Choroid plexus epithelial cell (primary cell): ENCODE data around the gene UAP1L1.

ENCODE experiments used
- DNase-seq: peaks from one replicate; pipeline ENCODE4 v3.0.0-alpha.2; 2010; ENCODE audit warnings: low read depth
- H3K4me3 ChIP-seq: 2 replicates; pipeline ENCODE4 v1.5.1; 2011; ENCODE audit warnings: low read depth, mild to moderate bottlenecking, control low read depth, low read length, moderate library complexity
- TF ChIP-seq, protein P1 (sequence below): conservative IDR thresholded peaks from 2 replicates; pipeline ENCODE4 v1.5.1; 2011; ENCODE audit warnings: low read depth, mild to moderate bottlenecking, control low read depth, inconsistent platforms, low read length, moderate library complexity

UAP1L1 gene

GRCh38 chr9:137111788-137112563, 34.7 kb downstream of the UAP1L1 start:
- no peak overlapping the region for H3K4me3 ChIP-seq
- TF ChIP-seq, protein P1, sequence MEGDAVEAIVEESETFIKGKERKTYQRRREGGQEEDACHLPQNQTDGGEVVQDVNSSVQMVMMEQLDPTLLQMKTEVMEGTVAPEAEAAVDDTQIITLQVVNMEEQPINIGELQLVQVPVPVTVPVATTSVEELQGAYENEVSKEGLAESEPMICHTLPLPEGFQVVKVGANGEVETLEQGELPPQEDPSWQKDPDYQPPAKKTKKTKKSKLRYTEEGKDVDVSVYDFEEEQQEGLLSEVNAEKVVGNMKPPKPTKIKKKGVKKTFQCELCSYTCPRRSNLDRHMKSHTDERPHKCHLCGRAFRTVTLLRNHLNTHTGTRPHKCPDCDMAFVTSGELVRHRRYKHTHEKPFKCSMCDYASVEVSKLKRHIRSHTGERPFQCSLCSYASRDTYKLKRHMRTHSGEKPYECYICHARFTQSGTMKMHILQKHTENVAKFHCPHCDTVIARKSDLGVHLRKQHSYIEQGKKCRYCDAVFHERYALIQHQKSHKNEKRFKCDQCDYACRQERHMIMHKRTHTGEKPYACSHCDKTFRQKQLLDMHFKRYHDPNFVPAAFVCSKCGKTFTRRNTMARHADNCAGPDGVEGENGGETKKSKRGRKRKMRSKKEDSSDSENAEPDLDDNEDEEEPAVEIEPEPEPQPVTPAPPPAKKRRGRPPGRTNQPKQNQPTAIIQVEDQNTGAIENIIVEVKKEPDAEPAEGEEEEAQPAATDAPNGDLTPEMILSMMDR: no peak
- no peak for DNase-seq

GRCh38 chr9:137112564-137113384, 35.5 kb downstream of the UAP1L1 start:
- TF ChIP-seq, protein P1: no peak
- DNase-seq: no peak

DNA sequence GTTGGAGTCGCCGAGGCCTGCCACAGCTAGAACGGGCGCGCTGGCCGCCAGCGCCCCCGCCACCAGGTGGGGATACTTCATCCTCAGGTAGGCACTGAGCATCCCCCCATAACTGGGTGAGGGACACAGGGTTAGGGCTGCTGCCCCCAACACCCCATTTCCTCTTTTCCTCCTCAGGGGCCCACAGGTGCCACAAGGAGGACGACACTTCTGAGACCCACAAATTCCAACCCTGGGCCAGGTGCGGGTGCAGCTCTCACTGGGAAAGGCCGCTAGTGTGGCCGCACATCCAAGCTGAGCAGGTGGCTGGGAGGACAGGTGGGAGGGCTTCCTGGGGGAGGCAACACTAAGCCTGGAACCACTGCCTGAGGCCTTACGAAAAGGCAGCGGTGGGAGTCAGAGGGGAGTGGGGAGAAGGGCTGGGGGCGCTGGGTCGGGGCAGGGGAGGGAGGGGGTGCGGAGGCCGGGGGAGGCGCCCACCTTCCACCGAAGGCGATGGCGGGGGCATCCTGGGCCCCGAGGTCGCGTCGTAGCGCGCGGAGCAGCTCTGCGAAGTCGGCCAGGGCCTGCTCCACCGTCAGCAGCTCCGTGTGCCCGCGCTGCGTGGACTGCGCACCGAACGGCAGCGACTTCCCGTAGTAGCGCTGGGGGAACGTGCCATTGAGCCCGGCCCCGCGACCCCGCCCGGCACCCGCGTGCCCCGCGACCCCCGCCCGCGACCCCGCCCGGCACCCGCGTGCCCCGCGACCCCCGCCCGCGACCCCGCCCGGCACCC, 36.3 kb downstream of the UAP1L1 start:
- DNase-seq: peak; percentile 9
- peak overlapping the region; percentile 37 for H3K4me3 ChIP-seq
- TF ChIP-seq, protein P1: no peak

More at GRCh38 chr9:137112564-137113384, 35.5 kb downstream of the UAP1L1 start:
- H3K4me3 ChIP-seq: no peak overlapping the region

DNA sequence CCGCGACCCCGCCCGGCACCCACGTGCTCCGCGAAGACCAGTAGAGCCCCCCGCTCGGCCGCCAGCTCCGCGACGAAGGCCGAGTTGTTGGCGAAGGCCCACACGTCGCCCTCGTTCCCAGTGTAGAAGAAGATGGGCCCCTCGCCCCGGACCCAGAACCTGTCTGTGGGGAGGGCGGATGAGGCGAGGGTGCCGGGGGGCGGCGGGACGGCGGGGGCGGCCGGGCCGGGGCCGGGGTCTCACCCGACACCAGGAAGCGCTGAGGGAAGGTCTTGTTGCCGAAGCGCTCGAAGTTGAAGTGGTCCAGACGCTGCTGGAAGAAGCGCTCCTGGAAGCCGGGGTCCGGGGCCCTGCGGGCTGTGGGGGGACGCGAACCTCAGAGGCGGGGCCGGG, 36.9 kb downstream of the UAP1L1 start:
- peak overlapping the region; percentile 56 for H3K4me3 ChIP-seq
- no peak for DNase-seq
- TF ChIP-seq, protein P1: no peak

DNA sequence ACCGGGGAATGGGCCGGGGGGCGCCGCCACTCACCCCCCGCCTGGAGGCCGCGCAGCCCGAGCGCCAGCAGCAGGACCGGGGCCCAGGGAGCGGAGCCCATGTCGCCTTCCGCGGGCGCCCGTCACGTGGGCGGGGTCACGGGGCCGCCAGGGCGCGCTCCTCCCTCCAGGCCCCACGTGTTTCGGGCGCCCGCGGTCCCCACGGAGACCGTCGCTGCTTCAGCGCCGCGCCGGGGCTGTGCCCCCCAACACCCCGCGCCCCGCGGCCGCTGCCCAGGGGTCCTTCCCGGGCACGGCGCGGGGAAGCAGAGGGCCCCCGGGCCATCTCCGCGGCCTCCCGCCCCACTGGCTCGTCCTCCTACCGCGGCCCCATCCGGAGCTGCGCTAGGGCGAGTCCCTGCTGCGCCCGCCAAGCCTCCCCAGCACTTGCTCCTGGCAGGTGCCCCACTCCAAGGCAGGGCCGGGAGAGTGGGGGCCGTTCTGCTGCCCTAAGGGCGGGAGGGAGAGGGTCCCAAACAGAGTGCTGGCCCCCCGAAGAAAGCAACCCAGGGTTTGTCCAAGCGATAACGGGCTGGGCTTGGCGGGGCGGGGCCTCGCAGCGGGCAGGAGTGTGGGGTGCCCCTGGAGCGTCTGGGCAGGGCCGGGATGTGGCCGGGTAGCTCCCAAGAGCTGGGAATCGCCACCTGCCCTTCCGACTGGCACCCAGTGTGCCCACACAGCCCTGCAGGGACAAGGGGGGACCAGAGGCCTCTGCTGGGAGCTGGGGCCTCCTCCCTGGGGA, 37.5 kb downstream of the UAP1L1 start, which contains the start of gene DPP7:
TSS of gene DPP7 (minus strand) at position 121 of the 781 bp plus-strand sequence. CDS start at position 101, 20 bp downstream.
- DNase-seq: peak; percentile 24
- TF ChIP-seq, protein P1: no peak
- H3K4me3 ChIP-seq: peak within 1 kb of the TSS; percentile 56
